ENCODE measurements around the gene TAMALIN.
"Not testable (repeated sequence)": the region's sequence is repeated elsewhere in the genome, so short reads cannot be mapped to it uniquely, and the experiment has no call there.

The TAMALIN gene

DNA sequence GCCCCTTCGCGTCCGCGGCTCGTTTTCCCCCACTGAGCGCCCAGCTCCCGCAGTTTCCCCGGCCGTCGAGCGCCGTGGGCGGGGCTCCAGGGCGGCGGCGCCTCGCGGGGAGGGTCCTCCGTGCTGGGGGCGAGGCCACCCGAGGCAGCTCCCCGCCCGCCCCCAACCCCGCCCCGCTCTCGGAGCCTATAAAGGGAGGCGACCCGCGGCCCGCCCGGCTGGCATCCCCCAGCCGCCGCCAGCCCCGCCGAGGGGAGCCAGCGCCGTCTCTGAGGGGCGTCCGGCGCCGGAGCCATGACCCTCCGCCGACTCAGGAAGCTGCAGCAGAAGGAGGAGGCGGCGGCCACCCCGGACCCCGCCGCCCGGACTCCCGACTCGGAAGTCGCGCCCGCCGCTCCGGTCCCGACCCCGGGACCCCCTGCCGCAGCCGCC lies at the start of gene TAMALIN:
TSS of gene TAMALIN (plus strand) at position 221 of the 432 bp plus-strand sequence. CDS start at position 295, 74 bp downstream.
- DNase-seq: no peak

GRCh38 chr12:51958542-51958941 lies 48.2 kb upstream of the TAMALIN start:
- no peak for DNase-seq

GRCh38 chr12:51959211-51959610 lies 47.5 kb upstream of the TAMALIN start:
- DNase-seq: no peak

DNA sequence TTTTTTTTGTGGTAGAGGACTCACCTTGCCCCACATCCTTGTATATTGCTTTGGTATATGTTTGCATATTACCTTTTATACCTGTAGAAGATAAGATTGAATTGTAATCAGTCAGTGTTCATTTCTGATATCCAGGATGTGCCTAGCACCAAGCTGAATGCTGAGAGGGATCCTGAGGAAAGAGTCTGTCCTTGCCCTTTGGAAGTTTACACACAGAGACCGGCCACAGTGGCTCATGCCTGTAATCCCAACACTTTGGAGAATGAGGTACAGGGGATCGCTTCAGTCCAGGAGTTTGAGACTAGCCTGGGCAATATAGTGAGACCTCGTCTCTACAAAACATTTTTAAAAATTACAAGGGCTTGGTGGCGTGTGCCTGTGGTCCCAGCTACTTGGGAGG lies 46.8 kb upstream of the TAMALIN start:
- DNase-seq: no peak

- no peak for DNase-seq
Observed at GRCh38 chr12:51960488-51960887, 46.3 kb upstream of the TAMALIN start.

DNA sequence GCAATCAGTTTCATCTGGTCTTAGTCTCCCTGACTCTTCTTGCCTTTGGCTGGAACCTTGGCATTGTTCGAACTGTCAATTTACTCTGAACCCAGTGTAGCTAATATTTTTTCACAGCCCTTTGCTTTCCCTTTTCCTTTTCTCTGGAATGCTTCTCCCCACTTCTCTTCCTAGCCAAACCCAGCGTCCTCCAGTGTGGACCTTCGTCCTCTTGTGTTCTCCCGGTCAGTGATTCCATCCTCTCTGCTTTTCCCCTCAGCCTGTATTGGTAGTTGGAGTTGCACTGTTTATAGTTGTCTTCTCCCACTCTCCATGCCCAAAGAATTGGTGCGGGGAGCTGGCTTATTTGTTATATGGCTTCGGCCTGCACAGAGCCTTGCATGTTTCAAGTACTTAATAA lies 45.9 kb upstream of the TAMALIN start:
- no peak for DNase-seq

GRCh38 chr12:51961834-51962233 lies 44.9 kb upstream of the TAMALIN start:
- no peak for DNase-seq

DNA sequence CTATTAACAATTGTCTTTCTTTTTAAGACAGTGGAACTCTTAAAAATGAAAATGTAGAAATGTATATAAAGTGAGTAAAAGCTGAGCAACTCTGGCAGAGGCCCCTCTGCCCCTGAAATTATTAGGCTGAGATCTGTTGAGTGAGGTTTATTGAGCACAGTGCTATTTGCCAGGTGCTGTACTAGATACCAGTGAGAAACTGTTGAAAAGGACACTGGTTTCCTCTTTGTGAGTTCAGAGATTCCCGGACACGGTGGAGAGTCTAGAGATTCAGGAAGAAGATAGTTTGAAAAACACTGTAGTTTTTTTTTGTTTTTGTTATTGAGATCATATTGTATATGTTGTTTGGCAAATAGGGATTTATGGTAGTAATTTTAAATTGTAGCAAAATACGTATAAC lies 44.0 kb upstream of the TAMALIN start:
- DNase-seq: no peak

- no peak for DNase-seq
Observed at GRCh38 chr12:51963477-51963876, 43.3 kb upstream of the TAMALIN start.

GRCh38 chr12:51969643-51970042 lies 37.1 kb upstream of the TAMALIN start:
- DNase-seq: no peak

GRCh38 chr12:51970904-51971646 lies 35.7 kb upstream of the TAMALIN start:
- no peak for DNase-seq

- DNase-seq: no peak
Observed at GRCh38 chr12:51971679-51972421, 34.9 kb upstream of the TAMALIN start.

- no peak for DNase-seq
Observed at GRCh38 chr12:51972422-51972812, 34.3 kb upstream of the TAMALIN start.

- DNase-seq: no peak
Observed at GRCh38 chr12:51972849-51973273, 33.9 kb upstream of the TAMALIN start.

- no peak for DNase-seq
Observed at GRCh38 chr12:51973560-51973959, 33.2 kb upstream of the TAMALIN start.

DNA sequence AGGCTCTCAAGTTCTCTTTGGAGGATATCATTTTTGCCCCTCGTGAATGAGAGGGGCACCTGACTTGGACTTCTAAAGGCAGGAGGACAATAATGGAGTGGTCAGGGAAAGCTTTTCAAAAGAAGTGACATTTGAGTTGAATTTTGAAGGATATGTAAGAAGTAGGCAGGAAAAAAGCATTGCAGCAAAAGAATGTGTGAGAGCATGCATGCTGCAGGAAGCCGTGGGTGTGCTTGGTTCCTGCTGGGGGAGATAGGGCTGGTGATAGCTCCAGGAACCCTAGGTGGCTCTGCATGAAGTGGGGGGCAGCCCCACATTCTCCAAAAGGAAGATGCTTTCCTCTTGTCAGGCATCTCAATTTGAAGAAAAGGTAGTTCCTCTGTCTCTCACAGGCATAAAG lies 32.1 kb upstream of the TAMALIN start:
- DNase-seq: no peak

DNA sequence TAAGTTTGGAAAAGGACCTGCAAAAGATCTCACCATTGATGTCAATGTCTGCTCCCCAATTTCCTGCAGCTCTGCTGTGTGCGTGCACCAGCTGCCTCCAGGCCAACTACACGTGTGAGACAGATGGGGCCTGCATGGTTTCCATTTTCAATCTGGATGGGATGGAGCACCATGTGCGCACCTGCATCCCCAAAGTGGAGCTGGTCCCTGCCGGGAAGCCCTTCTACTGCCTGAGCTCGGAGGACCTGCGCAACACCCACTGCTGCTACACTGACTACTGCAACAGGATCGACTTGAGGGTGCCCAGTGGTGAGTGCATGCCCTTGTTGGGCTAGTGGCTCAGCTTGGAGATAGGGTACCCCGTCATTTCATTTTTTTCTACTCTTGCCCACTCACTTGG lies 31.6 kb upstream of the TAMALIN start:
- no peak for DNase-seq

GRCh38 chr12:51976376-51977160 lies 30.2 kb upstream of the TAMALIN start:
- no peak for DNase-seq

DNA sequence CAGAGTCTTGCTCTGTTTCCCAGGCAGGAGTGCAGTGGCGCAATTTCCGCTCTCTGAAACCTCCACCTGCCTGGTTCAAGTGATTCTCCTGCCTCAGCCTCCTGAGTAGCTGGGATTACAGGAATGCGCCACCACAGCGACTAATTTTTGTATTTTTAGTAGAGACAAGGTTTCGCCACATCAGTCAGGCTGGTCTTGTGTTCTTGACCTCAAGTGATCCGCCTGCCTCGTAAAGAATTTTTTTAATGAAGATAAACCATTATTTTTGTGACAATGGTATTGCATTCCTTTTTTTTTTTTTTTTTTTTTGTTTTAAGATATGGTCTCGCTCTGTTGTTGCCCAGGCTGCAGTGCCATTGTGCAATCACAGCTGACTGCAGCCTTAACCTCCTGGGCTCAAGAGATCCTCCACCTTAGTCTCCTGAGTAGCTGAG lies 29.4 kb upstream of the TAMALIN start:
- no peak for DNase-seq

GRCh38 chr12:51979306-51979705 lies 27.4 kb upstream of the TAMALIN start:
- DNase-seq: not testable (repeated sequence)

- peak; percentile 74 for DNase-seq
Observed at GRCh38 chr12:51980051-51980808, 26.5 kb upstream of the TAMALIN start.

GRCh38 chr12:51980809-51981127 lies 26.0 kb upstream of the TAMALIN start:
- no peak for DNase-seq

DNA sequence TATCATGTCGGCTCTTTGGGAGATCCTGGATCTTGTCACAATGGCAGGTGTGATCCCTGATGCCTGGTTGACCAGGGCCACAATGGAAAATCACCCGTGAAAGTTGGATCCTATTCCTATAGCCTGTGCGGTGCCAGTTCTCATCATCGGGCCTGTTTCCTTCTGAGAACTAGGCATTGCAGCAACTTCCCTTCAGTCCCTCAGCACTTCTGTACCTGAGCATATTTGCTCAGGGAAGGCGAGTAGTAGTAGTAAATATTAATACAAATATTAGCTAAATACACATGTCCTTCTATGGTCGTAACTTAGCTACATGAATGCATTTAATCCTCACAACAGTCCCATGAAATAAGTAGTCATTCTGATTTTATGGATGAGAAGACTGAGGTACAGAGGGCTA lies 22.1 kb upstream of the TAMALIN start:
- no peak for DNase-seq

All from 8988T (cell line).